CD14-positive monocyte (primary cell): ENCODE results near the gene SIDT2. TPM values are rescaled to one million over a fixed set of nuclear protein-coding genes. Genes with fewer than 3 reads are reported as not detected.

Experiments used
- DNase-seq, 3 donors: peaks; one replicate each; pipeline ENCODE4 v3.0.0-alpha.2; 2011 to 2022
- H2AFZ ChIP-seq: 2 replicates; pipeline ENCODE4 v1.6.0; 2012; ENCODE audit warnings: mild to moderate bottlenecking, low read depth, low read length, inconsistent platforms; ENCODE audit not compliant: insufficient read depth, poor library complexity, severe bottlenecking
- H3K27ac ChIP-seq, 2 donors: 1 replicate in 1 of 2; 2 replicates in 1 of 2; pipeline ENCODE4 v1.5.1; 2012 to 2013; ENCODE audit warnings: low read length in 2 of 2, control low read depth in 1 of 2, inconsistent platforms in 1 of 2, low read depth in 1 of 2, mild to moderate bottlenecking in 1 of 2
- H3K27me3 ChIP-seq, 2 donors: one replicate each; pipeline versions ENCODE4 v1.6.0 to v1.6.1; 2011 to 2013; ENCODE audit warnings: low read length in 2 of 2; ENCODE audit not compliant: control insufficient read depth in 2 of 2, insufficient read depth in 2 of 2
- H3K36me3 ChIP-seq, 2 donors: replicated peaks in 1 of 2; 1 replicate in 1 of 2; 2 replicates in 1 of 2; pipeline versions ENCODE4 v1.5.1 to v1.6.1; 2012 to 2013; ENCODE audit warnings: low read length in 2 of 2, control low read depth in 1 of 2, inconsistent platforms in 1 of 2, mild to moderate bottlenecking in 1 of 2; ENCODE audit not compliant: insufficient read depth in 2 of 2, control insufficient read depth in 1 of 2
- H3K4me1 ChIP-seq, 2 donors: 1 replicate in 1 of 2; 2 replicates in 1 of 2; pipeline versions ENCODE4 v1.5.1 to v1.6.1; 2012 to 2013; ENCODE audit warnings: low read length in 2 of 2, control low read depth in 1 of 2, inconsistent platforms in 1 of 2, mild to moderate bottlenecking in 1 of 2, moderate library complexity in 1 of 2; ENCODE audit not compliant: insufficient read depth in 2 of 2, control insufficient read depth in 1 of 2
- H3K4me2 ChIP-seq: replicated peaks from 2 replicates; pipeline ENCODE3; 2012; ENCODE audit warnings: low read length, moderate library complexity, mild to moderate bottlenecking; ENCODE audit not compliant: poor library complexity, severe bottlenecking; ENCODE audit errors: extremely low read depth
- H3K4me3 ChIP-seq, 3 experiments: fragments of 200-600 bp in 1 of 3; sonication (generic) in 1 of 3; replicated peaks in 1 of 3; 1 replicate in 2 of 3; 2 replicates in 1 of 3; pipeline ENCODE4 v1.5.1; 2011 to 2013; ENCODE audit warnings: low read length in 3 of 3, mild to moderate bottlenecking in 3 of 3, control low read depth in 2 of 3, low read depth in 2 of 3, inconsistent platforms in 1 of 3, moderate library complexity in 1 of 3
- H3K79me2 ChIP-seq: 2 replicates; pipeline ENCODE4 v1.6.0; 2012; ENCODE audit warnings: mild to moderate bottlenecking, control low read depth, inconsistent platforms, low read length, moderate library complexity; ENCODE audit not compliant: insufficient read depth
- H3K9ac ChIP-seq: 2 replicates; pipeline ENCODE4 v1.6.0; 2017; ENCODE audit warnings: low read length, mild to moderate bottlenecking; ENCODE audit not compliant: insufficient read depth, poor library complexity, severe bottlenecking
- H3K9me3 ChIP-seq, 2 donors: replicated peaks in 1 of 2; 1 replicate in 1 of 2; 2 replicates in 1 of 2; pipeline versions ENCODE4 v1.5.1 to v1.6.1; 2012 to 2013; ENCODE audit warnings: low read length in 2 of 2, control low read depth in 1 of 2; ENCODE audit not compliant: control insufficient read depth in 1 of 2, insufficient read depth in 1 of 2
- H4K20me1 ChIP-seq: 2 replicates; pipeline ENCODE4 v1.6.0; 2012; ENCODE audit warnings: mild to moderate bottlenecking, low read length, control low read depth, moderate library complexity; ENCODE audit not compliant: insufficient read depth
- H3K27ac Mint-ChIP-seq, 7 donors: one replicate each; pipeline ENCODE4 v1.8.0; 2020; ENCODE audit warnings: mild to moderate bottlenecking in 7 of 7, mixed read lengths in 7 of 7, moderate library complexity in 6 of 7, inconsistent platforms in 2 of 7
- H3K27me3 Mint-ChIP-seq, 3 donors: one replicate each; pipeline ENCODE4 v1.8.0; 2021 to 2022; ENCODE audit warnings: low read depth in 3 of 3, mild to moderate bottlenecking in 3 of 3, mixed read lengths in 3 of 3, moderate library complexity in 3 of 3, inconsistent platforms in 1 of 3
- H3K36me3 Mint-ChIP-seq, 2 donors: one replicate each; pipeline ENCODE4 v1.8.0; 2020; ENCODE audit warnings: mixed read lengths in 2 of 2, inconsistent platforms in 1 of 2, mild to moderate bottlenecking in 1 of 2
- H3K4me1 Mint-ChIP-seq: one replicate; pipeline ENCODE4 v1.8.0; 2020; ENCODE audit warnings: mild to moderate bottlenecking, mixed read lengths
- H3K4me3 Mint-ChIP-seq, 2 donors: one replicate each; pipeline ENCODE4 v1.8.0; 2020; ENCODE audit warnings: mild to moderate bottlenecking in 2 of 2, mixed read lengths in 2 of 2, moderate library complexity in 1 of 2
- H3K9me3 Mint-ChIP-seq, 7 donors: one replicate each; pipeline ENCODE4 v1.8.0; 2020 to 2022; ENCODE audit warnings: mixed read lengths in 7 of 7, mild to moderate bottlenecking in 6 of 7, moderate library complexity in 6 of 7, inconsistent platforms in 2 of 7
- CTCF ChIP-seq: fragments of 200-600 bp; IDR thresholded peaks from one replicate; pipeline ENCODE4 v1.8.0; 2022; ENCODE audit warnings: antibody characterized with exemption, mild to moderate bottlenecking
- WGBS: methylation state at CpG from one replicate; pipeline ENCODE4 v1.1.5; 2013; ENCODE audit warnings: missing lambda C conversion rate; ENCODE audit not compliant: insufficient coverage; 5-methylcytosine and 5-hydroxymethylcytosine counted together
- intact Hi-C, 2 donors: fragments of 100-400 bp; cut with micrococcal nuclease; formaldehyde crosslinking; loops; one replicate each; pipeline versions ENCODE4 v1.15.0 to v1.15.1; 2023
- polyA plus RNA-seq, 3 donors: library from polyadenylated mRNA; depleted of rRNA in 1 of 3; unstranded in 2 of 3; stranded (reverse) in 1 of 3; fragments of 300-500 nt in 2 of 3; fragments of >200 nt in 1 of 3; fragmentation: Illumina TruSeq in 2 of 3; gene quantifications; 1 replicate in 2 of 3; 2 replicates in 1 of 3; pipeline ENCODE4 v1.2.3, GENCODE V29; 2012 to 2021

SIDT2 gene
- polyA plus RNA-seq, 3 donors: 21.8 to 177 (median 41.8) TPM

DNA sequence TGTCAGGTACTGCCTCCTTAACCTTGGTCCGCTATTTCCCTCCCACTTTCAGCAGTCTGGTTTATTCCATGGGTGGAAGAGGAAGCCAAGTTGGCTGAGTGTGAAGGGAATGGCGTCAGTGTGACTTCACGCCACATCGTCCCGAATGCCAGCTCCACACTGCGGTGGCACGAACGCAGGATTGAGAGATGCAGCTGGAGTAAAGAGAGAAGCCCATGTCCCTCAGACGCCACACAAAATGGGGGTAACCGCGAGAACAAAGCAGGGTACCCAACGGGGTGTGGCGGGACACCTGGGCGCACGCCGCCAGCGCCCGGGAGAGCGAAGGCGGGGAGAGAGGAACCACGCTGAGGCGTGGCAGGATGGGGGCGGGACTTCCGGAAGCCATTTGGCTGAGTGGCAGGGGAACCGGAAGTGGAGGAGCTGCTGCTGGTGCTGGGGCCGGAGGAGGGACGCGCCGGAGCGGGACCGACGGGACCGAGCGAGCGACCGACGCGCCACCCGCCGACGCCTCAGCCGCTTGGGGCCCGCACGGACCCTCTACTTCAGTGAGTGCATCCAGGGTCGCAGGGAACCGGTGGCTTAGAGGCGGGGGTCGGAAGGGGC lies 34.6 kb upstream of the SIDT2 start, which contains the start of gene PAFAH1B2:
Gene PAFAH1B2 (plus strand): TSS at position 417 of the 606 bp plus-strand sequence. CDS start 8,161 bp downstream, outside the sequence.
- Histone ChIP-seq H3K4me2 (peak within 1 kb of the TSS; percentile 94), H4K20me1 (peaks cover 46% of the 10 kb centered on the region), H3K27me3 (no peaks in the 10 kb centered on the region), H3K27ac (peak within 1 kb of the TSS; percentile 70 to 98), H3K4me1 (peaks cover 16 to 27% of the 10 kb centered on the region in 2 donors), H3K4me3 (peak within 1 kb of the TSS; percentile 60 to 98 (median 97)), H3K9me3 (no peaks in the 10 kb centered on the region), H3K36me3 (peaks cover 15 to 23% of the 10 kb centered on the region in 2 donors), H3K9ac (peak within 1 kb of the TSS; percentile 89), H2AFZ (peak within 1 kb of the TSS; percentile 89), H3K79me2 (peaks cover 51% of the 10 kb centered on the region)
- peak within 1 kb of the TSS; percentile 98 to 99 for H3K4me3 Mint-ChIP-seq
- peak within 1 kb of the TSS; percentile 95 to 99 (median 97) for H3K27ac Mint-ChIP-seq
- H3K9me3 Mint-ChIP-seq: no peaks in the 10 kb centered on the region
- peaks cover 40% of the 10 kb centered on the region for H3K4me1 Mint-ChIP-seq
- intact Hi-C loops: no loop called here
- peaks cover 13 to 33% of the 10 kb centered on the region in 2 donors for H3K36me3 Mint-ChIP-seq
- peaks cover 2 to 8% (median 5%) of the 10 kb centered on the region in 3 donors for H3K27me3 Mint-ChIP-seq
- no peak for TF ChIP-seq CTCF
- peak; percentile 91 to 93 (median 92) for DNase-seq
- 0% methylated on average over 38 of the region's 48 CpGs for WGBS

DNA sequence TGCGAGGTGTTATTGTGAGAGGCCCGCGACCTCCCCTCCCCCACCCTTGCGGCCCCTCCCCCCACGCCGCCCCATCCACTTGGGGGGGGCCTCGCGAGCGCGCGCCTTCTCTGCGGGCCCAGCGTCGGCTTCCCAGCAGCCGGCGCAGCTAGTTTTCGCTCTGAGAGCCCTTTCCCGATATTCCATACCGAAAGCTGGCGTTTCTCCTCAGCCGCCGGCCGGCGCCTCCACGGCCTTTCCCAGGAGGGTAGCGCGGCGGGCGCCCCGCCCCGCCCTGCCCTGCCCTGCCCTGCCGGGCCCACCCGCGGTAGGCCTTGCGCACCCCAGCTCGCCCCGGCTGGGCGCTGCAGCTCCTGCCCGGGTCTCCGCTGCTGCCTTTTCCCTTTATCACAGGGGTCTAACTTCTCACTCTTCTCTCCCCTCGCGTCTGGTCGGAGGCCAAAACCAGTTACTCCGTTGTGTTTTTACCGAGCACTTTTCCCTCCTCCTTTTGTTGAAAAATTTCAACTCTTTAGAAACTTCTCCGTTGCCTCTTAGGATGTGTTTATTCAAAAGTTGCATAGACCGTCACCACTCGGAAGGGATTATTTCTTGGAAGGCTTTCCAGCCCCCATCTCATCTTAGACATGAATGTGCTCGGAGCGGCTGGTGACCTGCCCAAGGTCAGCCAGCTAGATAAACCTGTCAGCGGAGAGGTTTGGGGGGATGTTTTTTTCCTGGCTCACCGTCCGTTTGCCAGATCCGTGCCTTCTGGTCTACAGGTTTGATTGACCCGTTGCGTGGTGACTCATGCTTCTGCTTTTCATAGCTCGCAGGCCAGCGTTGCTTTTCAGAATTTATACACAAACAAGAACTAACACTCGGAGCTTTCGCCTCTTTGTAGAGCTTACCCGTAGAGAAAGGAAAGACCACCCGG lies 33.8 kb upstream of the SIDT2 start:
- Histone ChIP-seq H3K4me2 (peak overlapping the region; percentile 94), H3K27ac (peak overlapping the region; percentile 70 to 98), H3K27me3 (no peaks in the 10 kb centered on the region), H3K79me2 (peaks cover 59% of the 10 kb centered on the region), H3K9ac (peak overlapping the region; percentile 89), H3K36me3 (peaks cover 18 to 25% of the 10 kb centered on the region in 2 donors), H3K4me3 (peak overlapping the region; percentile 60 to 98 (median 97)), H3K4me1 (peaks cover 16 to 27% of the 10 kb centered on the region in 2 donors), H2AFZ (peak overlapping the region; percentile 89), H4K20me1 (peaks cover 53% of the 10 kb centered on the region), H3K9me3 (no peaks in the 10 kb centered on the region)
- Mint-ChIP-seq H3K4me1 (peaks cover 41% of the 10 kb centered on the region), H3K9me3 (no peaks in the 10 kb centered on the region), H3K4me3 (peak overlapping the region; percentile 98 to 99), H3K27me3 (peaks cover 2 to 8% (median 3%) of the 10 kb centered on the region in 3 donors), H3K27ac (peak overlapping the region; percentile 95 to 99 (median 97)), H3K36me3 (peaks cover 14 to 36% of the 10 kb centered on the region in 2 donors)
- DNase-seq: peak; percentile 80 to 86 (median 85)
- TF ChIP-seq CTCF: no peak
- intact Hi-C loops: no loop called here
- WGBS: under 1% methylated on average over 29 of the region's 62 CpGs
